Activated CD8-positive, alpha-beta memory T cell treated with anti-CD3 and anti-CD28 coated beads, Interleukin-2, amount 50 U/mL, for 1 hour (primary cell): ENCODE measurements around the gene MTRF1.
"Not testable (repeated sequence)": the region's sequence is repeated elsewhere in the genome, so short reads cannot be mapped to it uniquely, and the experiment has no call there.

Experiments used
- DNase-seq: peaks from one replicate; pipeline ENCODE4 v3.0.0-alpha.2; 2020; ENCODE audit errors: extremely low read depth

The MTRF1 gene

GRCh38 chr13:41282129-41282571 lies 18.8 kb upstream of the MTRF1 start:
- no peak for DNase-seq

GRCh38 chr13:41279156-41279555 lies 15.8 kb upstream of the MTRF1 start:
- DNase-seq = not testable (repeated sequence)

- DNase-seq = no peak
These were observed 13.4 kb upstream of the MTRF1 start for GRCh38 chr13:41276824-41277223.

- no peak for DNase-seq
These were observed 11.5 kb upstream of the MTRF1 start for GRCh38 chr13:41274881-41275280.

GRCh38 chr13:41273831-41274441 lies 10.6 kb upstream of the MTRF1 start:
- no peak for DNase-seq

GRCh38 chr13:41271456-41272285 lies 8.3 kb upstream of the MTRF1 start:
- no peak for DNase-seq

GRCh38 chr13:41268764-41269163 lies 5.4 kb upstream of the MTRF1 start:
- no peak for DNase-seq

- DNase-seq = no peak
These were observed 3.7 kb upstream of the MTRF1 start for GRCh38 chr13:41267106-41267505.

GRCh38 chr13:41259875-41260501 lies 3.4 kb downstream of the MTRF1 start:
- no peak for DNase-seq

GRCh38 chr13:41257535-41257934 lies 5.8 kb downstream of the MTRF1 start:
- DNase-seq = no peak

GRCh38 chr13:41254902-41255301 lies 8.5 kb downstream of the MTRF1 start:
- no peak for DNase-seq

- DNase-seq = no peak
These were observed 12.4 kb downstream of the MTRF1 start for GRCh38 chr13:41250993-41251392.

GRCh38 chr13:41246969-41247680 lies 16.3 kb downstream of the MTRF1 start:
- DNase-seq = no peak

GRCh38 chr13:41244556-41244955 lies 18.8 kb downstream of the MTRF1 start:
- DNase-seq = no peak

GRCh38 chr13:41241626-41242025 lies 21.8 kb downstream of the MTRF1 start:
- no peak for DNase-seq

- no peak for DNase-seq
These were observed 27.0 kb downstream of the MTRF1 start for GRCh38 chr13:41236369-41236768.

GRCh38 chr13:41232578-41233480 lies 30.5 kb downstream of the MTRF1 start:
- no peak for DNase-seq

GRCh38 chr13:41231786-41232185 lies 31.6 kb downstream of the MTRF1 start:
- no peak for DNase-seq

GRCh38 chr13:41231025-41231677 lies 32.2 kb downstream of the MTRF1 start:
- DNase-seq = no peak

GRCh38 chr13:41229356-41229755 lies 34.0 kb downstream of the MTRF1 start:
- DNase-seq = no peak
